Measurements from ENCODE around the gene IDI2. TPM values are rescaled to one million over a fixed set of nuclear protein-coding genes. Genes with fewer than 3 reads are reported as not detected.
"Not testable (repeated sequence)": the region's sequence is repeated elsewhere in the genome, so short reads cannot be mapped to it uniquely, and the experiment has no call there.

IDI2 gene
- total RNA-seq, 1 experiment from 2014 or later: 0.08 TPM

- DNase-seq (ENCODE audit: low read depth, low spot score): peak; percentile 9
- in situ Hi-C loops (cut with HindIII; ENCODE audit: low pct_unique_long_range_greater_than_20kb, low sequenced_read_pairs): no loop called here
These were observed 3.2 kb downstream of the IDI2 start for GRCh38 chr10:1022413-1022812.

- no peak for DNase-seq (ENCODE audit: low read depth, low spot score)
- in situ Hi-C loops (cut with HindIII; ENCODE audit: low pct_unique_long_range_greater_than_20kb, low sequenced_read_pairs): no loop called here
These were observed 4.7 kb downstream of the IDI2 start for GRCh38 chr10:1020958-1021357.

DNA sequence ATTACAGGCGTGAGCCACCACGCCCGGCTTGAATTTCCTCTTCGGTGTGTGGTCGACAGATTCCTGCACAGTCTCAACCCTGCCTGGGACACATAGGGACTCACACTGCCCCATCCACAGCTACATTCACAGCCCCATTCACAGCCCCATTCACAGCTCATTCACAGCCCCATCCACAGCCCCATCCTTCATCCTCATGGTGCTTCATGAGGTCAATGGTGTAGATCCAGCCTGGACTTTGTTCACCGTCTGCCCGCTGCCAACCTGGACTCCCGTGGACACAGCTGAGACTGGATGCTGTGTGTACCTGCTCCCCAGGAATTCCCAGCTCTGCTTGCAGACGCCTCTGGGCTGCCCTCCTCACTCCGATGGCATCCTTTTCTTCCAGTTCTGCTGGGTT lies 5.2 kb downstream of the IDI2 start:
- no peak for DNase-seq (ENCODE audit: low read depth, low spot score)
- in situ Hi-C loops (cut with HindIII; ENCODE audit: low pct_unique_long_range_greater_than_20kb, low sequenced_read_pairs): no loop called here

- in situ Hi-C loops (cut with HindIII; ENCODE audit: low pct_unique_long_range_greater_than_20kb, low sequenced_read_pairs): no loop called here
- no peak for DNase-seq (ENCODE audit: low read depth, low spot score)
These were observed 6.3 kb downstream of the IDI2 start for GRCh38 chr10:1019362-1019761.

DNA sequence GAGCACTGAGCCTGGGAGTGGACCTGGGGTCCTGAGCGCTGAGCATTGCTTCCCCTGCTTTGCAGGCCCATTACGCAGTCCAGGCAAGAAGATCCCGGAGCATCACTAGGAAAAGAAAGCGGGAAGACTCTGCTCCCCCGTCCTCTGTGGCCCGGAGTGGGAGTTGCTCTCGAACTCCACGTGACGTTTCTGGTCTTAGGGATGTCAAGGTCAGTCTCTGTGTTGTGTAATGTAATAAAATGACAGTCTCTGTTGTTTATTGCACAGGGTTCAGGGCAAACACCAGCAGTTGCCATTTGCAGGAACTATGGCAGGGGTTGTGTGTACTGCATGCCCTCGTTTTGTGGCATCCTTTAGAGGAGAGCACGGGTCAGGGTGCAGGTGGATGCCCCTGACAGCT lies 10.0 kb downstream of the IDI2 start:
- in situ Hi-C loops (cut with HindIII; ENCODE audit: low pct_unique_long_range_greater_than_20kb, low sequenced_read_pairs): no loop called here
- no peak for DNase-seq (ENCODE audit: low read depth, low spot score)

- in situ Hi-C loops (cut with HindIII; ENCODE audit: low pct_unique_long_range_greater_than_20kb, low sequenced_read_pairs): no loop called here
- no peak for DNase-seq (ENCODE audit: low read depth, low spot score)
These were observed 14.0 kb downstream of the IDI2 start for GRCh38 chr10:1011696-1012095.

DNA sequence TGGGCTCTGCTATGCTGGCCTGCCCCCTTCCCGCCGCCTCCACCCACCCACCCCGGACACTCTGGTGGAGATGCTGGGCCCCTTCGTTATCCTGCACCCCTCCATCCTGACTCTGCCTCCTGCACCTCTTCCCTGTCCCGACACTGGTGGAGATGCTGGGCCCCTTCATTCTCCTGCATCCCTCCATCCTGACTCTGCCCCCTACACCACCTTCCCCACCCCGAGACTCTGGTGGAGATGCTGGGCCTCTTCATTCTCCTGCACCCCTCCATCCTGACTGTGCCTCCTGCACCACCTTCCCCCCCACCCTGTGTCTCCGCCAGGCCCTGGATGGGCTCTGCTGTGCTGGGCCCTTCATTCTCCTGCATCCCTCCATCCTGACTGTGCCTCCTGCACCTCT lies 15.0 kb downstream of the IDI2 start:
- in situ Hi-C loops (cut with HindIII; ENCODE audit: low pct_unique_long_range_greater_than_20kb, low sequenced_read_pairs): no loop called here
- DNase-seq (ENCODE audit: low read depth, low spot score): no peak

GRCh38 chr10:1009947-1010346 lies 15.7 kb downstream of the IDI2 start:
- in situ Hi-C loops (cut with HindIII; ENCODE audit: low pct_unique_long_range_greater_than_20kb, low sequenced_read_pairs); DNase-seq (ENCODE audit: low read depth, low spot score): not testable (repeated sequence)

DNA sequence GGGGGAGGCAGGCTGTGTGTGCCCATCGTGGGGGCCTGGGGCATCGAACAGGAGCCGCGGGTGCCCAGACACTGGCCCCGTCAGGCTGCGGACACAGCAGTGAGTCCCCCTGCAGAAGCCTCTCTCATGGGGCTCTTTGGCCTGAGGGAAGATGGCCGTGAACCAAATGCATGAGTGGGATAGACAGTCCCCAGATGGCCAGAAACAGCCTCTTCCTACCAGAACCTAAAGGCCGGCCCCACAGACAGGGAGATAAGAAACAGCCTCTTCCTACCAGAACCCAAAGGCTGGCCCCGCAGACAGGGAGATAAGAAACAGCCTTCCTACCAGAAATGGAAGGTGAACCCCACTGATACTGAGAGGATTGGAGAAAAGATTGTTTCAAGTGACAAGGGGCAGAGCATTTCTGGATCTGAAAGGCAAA lies 16.6 kb downstream of the IDI2 start:
- no peak for DNase-seq (ENCODE audit: low read depth, low spot score)
- in situ Hi-C loops (cut with HindIII; ENCODE audit: low pct_unique_long_range_greater_than_20kb, low sequenced_read_pairs): no loop called here

DNA sequence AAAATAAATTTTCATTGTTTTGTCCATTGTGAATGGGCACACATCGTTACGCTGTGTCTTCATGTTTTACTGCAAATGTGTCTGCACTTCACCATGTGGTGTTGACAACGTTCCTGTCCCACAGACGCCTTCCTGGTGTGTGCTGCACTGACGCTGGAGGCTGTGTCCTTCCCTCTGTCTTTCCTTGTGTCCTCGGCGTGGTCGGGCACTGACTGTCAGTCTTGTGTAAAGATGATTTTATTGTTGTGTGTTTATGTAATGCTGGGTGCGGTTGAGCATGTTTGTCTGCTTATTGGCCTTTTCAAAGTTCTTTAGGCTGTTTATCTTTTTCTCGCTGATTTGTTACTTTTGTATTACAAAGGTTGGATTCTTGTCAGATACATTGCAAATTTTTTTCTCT lies 18.1 kb downstream of the IDI2 start:
- no peak for DNase-seq (ENCODE audit: low read depth, low spot score)
- in situ Hi-C loops (cut with HindIII; ENCODE audit: low pct_unique_long_range_greater_than_20kb, low sequenced_read_pairs): no loop called here

DNA sequence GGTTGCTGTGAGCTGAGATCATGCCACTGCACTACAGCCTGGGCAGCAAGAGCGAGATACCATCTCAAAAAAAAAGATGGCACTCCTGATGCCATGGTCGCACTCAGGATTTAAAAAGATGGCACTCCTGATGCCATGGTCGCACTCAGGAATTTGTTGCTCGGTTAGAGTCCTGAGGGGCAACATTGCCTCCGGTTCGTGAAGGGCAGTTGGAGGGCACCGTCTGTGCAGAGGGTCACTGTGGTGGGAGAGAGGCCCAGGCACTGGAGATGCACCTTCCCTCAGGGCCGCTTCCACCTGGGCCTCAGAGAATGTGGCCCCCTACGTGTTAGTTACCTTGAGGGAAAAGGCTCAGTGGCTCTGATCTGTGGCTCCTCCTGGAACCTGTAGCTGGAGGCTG lies 19.1 kb downstream of the IDI2 start:
- in situ Hi-C loops (cut with HindIII; ENCODE audit: low pct_unique_long_range_greater_than_20kb, low sequenced_read_pairs): no loop called here

GRCh38 chr10:1003884-1004670 lies 21.6 kb downstream of the IDI2 start:
- in situ Hi-C loops (cut with HindIII; ENCODE audit: low pct_unique_long_range_greater_than_20kb, low sequenced_read_pairs): no loop called here

More for the DNA sequence above, 19.1 kb downstream of the IDI2 start:
- DNase-seq (ENCODE audit: low read depth, low spot score): no peak

DNA sequence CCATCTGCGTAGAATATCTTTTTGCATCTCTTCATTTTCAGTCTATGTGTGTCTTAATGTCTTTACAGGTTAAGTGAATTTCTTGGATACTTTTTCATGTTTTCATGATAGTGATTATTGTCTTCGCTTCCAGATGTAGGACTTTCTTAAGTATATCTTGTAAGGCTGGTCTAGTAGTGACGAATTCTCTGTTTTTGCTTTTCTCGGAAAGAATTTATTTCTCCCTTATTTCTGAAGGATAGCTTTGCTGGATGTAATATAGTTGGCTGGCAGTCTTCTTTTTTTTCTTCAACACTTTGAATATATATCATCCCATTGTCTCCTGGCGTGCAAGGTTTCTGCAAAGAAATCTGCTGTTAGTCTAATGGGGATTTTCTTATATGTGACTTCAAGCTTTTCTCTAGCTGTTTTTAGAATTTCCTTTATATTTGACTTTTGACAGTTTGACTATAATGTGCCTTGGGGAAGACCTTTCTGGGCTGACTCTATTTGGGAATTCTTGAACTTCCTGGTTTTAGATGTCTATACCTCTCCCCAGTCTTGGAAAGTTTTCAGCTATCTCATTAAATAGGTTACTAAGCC lies 23.1 kb downstream of the IDI2 start:
- in situ Hi-C loops (cut with HindIII; ENCODE audit: low pct_unique_long_range_greater_than_20kb, low sequenced_read_pairs): no loop called here
- no peak for DNase-seq (ENCODE audit: low read depth, low spot score)

More at GRCh38 chr10:1003884-1004670, 21.6 kb downstream of the IDI2 start:
- DNase-seq (ENCODE audit: low read depth, low spot score): no peak

DNA sequence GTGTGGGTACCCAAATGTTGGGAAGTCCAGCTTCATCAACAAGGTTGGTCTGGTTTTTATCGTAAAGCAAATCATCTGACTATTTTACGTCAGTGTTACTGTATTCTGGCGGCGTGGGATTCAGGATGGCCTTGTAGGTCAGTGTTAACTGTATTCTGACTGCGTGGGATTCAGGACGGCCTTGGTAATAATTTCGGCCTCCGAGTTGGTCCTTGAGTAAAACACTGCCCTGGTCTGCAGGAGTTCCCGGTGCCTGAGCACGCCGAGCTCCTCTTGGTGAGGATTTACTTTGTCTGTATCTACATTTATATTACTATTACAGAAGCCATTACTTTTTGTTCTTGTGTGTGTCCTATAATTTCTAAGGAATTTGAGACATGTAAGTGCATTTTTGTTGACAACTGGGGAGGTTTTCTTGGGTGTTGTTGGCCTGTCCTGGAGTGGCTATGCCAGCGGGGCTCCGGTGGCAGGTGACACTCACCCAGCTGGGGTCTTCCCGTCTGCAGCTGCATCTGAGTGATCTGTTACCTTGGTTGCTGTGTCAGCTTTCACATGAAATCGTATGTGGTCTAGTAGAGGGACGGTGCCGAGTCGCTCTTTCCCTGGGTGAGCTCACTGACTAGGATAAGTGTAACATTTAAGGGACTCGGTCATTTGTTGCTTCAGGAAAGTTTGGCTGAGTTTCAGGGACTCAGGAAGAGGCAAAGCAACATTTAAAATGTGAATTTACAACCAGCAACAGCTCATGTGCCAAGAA lies 28.2 kb downstream of the IDI2 start:
- DNase-seq (ENCODE audit: low read depth, low spot score): no peak
- in situ Hi-C loops (cut with HindIII; ENCODE audit: low pct_unique_long_range_greater_than_20kb, low sequenced_read_pairs): no loop called here

GRCh38 chr10:996031-996430 lies 29.6 kb downstream of the IDI2 start:
- in situ Hi-C loops (cut with HindIII; ENCODE audit: low pct_unique_long_range_greater_than_20kb, low sequenced_read_pairs): no loop called here
- DNase-seq (ENCODE audit: low read depth, low spot score): no peak

DNA sequence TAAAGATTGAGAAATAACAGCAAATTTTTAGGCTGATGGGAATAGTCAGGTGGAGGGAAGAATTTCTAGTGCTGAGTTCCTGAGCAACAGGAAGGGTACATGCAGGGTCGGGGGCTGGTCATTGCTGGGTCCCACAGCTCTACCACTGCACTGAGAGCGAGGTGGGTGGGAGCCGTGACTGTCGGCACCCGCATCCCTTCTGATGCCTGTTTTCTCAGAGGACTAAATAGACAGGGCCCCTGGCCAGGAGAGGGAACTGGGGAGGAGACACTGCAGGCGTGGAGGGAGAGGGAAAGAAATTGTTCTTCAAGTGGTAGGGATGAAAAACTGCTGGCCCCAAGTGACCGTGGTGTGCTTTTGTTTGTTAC lies 30.1 kb downstream of the IDI2 start:
- in situ Hi-C loops (cut with HindIII; ENCODE audit: low pct_unique_long_range_greater_than_20kb, low sequenced_read_pairs): no loop called here

DNA sequence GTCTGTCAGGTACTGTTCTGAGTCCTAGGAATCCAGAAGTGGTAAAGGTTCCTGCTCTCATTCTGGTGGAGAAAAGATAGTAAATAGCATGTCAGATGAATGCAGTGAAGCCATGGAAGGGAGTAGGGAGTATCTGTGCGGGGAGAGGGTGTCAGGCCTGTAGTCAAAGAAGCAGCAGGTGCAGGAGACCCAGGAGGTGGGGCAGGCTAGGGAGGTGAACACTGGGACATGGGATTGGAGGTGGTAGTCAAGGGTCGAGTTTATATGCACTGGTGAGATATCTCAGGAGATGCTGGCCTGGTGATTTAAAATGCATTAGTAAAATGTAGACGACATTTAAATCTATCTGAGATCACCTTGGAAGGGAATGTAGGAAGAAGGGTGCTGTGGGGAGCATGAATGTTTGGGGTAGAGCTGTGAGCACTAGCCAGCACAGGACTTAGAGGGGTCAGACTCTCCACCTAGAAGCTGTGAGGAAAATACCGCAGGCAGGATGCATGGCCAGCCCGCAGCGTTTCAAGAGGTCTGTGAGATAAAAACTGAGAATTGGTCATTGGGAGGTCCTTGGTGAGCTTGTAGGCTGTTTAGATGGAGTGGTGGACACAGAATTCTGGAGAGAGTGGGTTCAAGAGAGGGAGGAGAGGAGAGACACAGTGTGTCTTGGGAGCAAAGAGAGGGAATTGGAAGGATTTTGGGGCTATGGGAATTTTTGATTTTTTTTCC lies 30.7 kb downstream of the IDI2 start:
- no peak for DNase-seq (ENCODE audit: low read depth, low spot score)
- in situ Hi-C loops (cut with HindIII; ENCODE audit: low pct_unique_long_range_greater_than_20kb, low sequenced_read_pairs): no loop called here

More for the DNA sequence above, 30.1 kb downstream of the IDI2 start:
- no peak for DNase-seq (ENCODE audit: low read depth, low spot score)

- in situ Hi-C loops (cut with HindIII; ENCODE audit: low pct_unique_long_range_greater_than_20kb, low sequenced_read_pairs): no loop called here
- no peak for DNase-seq (ENCODE audit: low read depth, low spot score)
These were observed 32.8 kb downstream of the IDI2 start for GRCh38 chr10:992871-993270.
